HepG2 (cell line): ENCODE measurements around the gene NPDC1. TPM values are rescaled to one million over a fixed set of nuclear protein-coding genes. Genes with fewer than 3 reads are reported as not detected.
A peak's percentile ranks its signal among the peaks of the same experiment; 100 is the strongest.

Experiments used
- ATAC-seq: fragments of 200-7000 bp; cut with Tn5 transposase; 3 replicates; pipeline ENCODE4 v1.9.1; 2020; ENCODE audit warnings: mild to moderate bottlenecking, moderate library complexity
- BruUV-seq: library from RNA; stranded (reverse); fragments of 400-500 nt; replicated peaks from 2 replicates; lab custom pipeline; 2021; lab: Mats Ljungman, UMichigan
- CTCF ChIA-PET: fragments of 300-600 bp; formaldehyde crosslinking; extraction: SDS; loops from one replicate; lab custom pipeline; 2021; ENCODE audit warnings: low total read pairs, inconsistent platforms, low intra/inter-chr PET ratio; lab: Yijun Ruan, JAX
- POLR2A ChIA-PET: fragments of 350-600 bp; sonication (Branson Sonifier 250); formaldehyde crosslinking; loops from one replicate; lab custom pipeline; 2020; ENCODE audit warnings: antibody characterized with exemption, inconsistent platforms; lab: Yijun Ruan, JAX
- DNase-seq: peaks from one replicate; pipeline ENCODE4 v3.0.0-alpha.2; 2015; ENCODE audit warnings: low spot score
- FAIRE-seq: peaks from 3 replicates; lab custom pipeline; 2011; peaks lifted over from hg19 to GRCh38; lab: Jason Lieb, UNC
- H2AFZ ChIP-seq: one replicate; pipeline ENCODE4 v1.6.1; 2011; ENCODE audit warnings: low read length, inconsistent platforms
- H3K27ac ChIP-seq: fragments of 300-600 bp; 3 replicates; pipeline ENCODE4 v1.8.0; 2011; ENCODE audit warnings: mixed run types, mild to moderate bottlenecking, mixed read lengths, low read length, inconsistent platforms; ENCODE audit not compliant: insufficient read depth; ENCODE audit errors: extremely low read length
- H3K27me3 ChIP-seq, 2 experiments: fragments of 200-600 bp in 1 of 2; 2 replicates in 1 of 2; 3 replicates in 1 of 2; pipeline versions ENCODE4 v1.6.0 to v1.8.0; 2011; ENCODE audit warnings: low read length in 2 of 2, mild to moderate bottlenecking in 2 of 2, moderate library complexity in 2 of 2, inconsistent platforms in 1 of 2; ENCODE audit not compliant: insufficient read depth in 2 of 2, control insufficient read depth in 1 of 2
- H3K36me3 ChIP-seq, 2 experiments: fragments of 200-600 bp in 1 of 2; replicated peaks in 1 of 2; 2 replicates in 1 of 2; 3 replicates in 1 of 2; pipeline versions ENCODE4 v1.5.1 to v1.8.0; 2011; ENCODE audit warnings: low read length in 2 of 2, inconsistent platforms in 1 of 2; ENCODE audit not compliant: insufficient read depth in 2 of 2, control insufficient read depth in 1 of 2
- H3K4me1 ChIP-seq: 2 replicates; pipeline ENCODE4 v1.5.1; 2012; ENCODE audit warnings: low read length, inconsistent platforms; ENCODE audit not compliant: insufficient read depth
- H3K4me2 ChIP-seq: 2 replicates; pipeline ENCODE4 v1.6.0; 2011; ENCODE audit warnings: low read depth, low read length, inconsistent platforms
- H3K4me3 ChIP-seq, 3 experiments: fragments of 200-600 bp in 1 of 3; sonication (generic), shearing (Covaris generic) in 1 of 3; replicated peaks in 1 of 3; 2 replicates each; pipeline ENCODE4 v1.5.1; 2011 to 2016; ENCODE audit warnings: low read length in 3 of 3, inconsistent platforms in 2 of 3, low read depth in 2 of 3, mild to moderate bottlenecking in 2 of 3, control low read depth in 1 of 3, mixed read lengths in 1 of 3; ENCODE audit not compliant: insufficient read depth in 1 of 3
- H3K79me2 ChIP-seq: one replicate; pipeline ENCODE4 v1.6.1; 2011; ENCODE audit warnings: low read length, inconsistent platforms; ENCODE audit not compliant: insufficient read depth
- H3K9ac ChIP-seq: 2 replicates; pipeline ENCODE4 v1.6.0; 2011; ENCODE audit warnings: mild to moderate bottlenecking, low read depth, low read length, inconsistent platforms; ENCODE audit not compliant: insufficient read depth
- H3K9me3 ChIP-seq: 2 replicates; pipeline ENCODE4 v1.5.1; 2012; ENCODE audit warnings: mild to moderate bottlenecking, low read length
- H4K20me1 ChIP-seq: 2 replicates; pipeline ENCODE4 v1.6.0; 2011; ENCODE audit warnings: inconsistent platforms, mild to moderate bottlenecking, low read length, moderate library complexity; ENCODE audit not compliant: insufficient read depth
- CEBPG ChIP-seq: IDR thresholded peaks from 2 replicates; pipeline ENCODE4 v1.6.1; 2016
- HNRNPK ChIP-seq: fragments of 200-400 bp; formaldehyde crosslinking; IDR thresholded peaks from 2 replicates; pipeline ENCODE4 v1.6.1; 2018; ENCODE audit warnings: low read length, low read depth, moderate library complexity, mild to moderate bottlenecking; ENCODE audit not compliant: poor library complexity, severe bottlenecking
- HNRNPL ChIP-seq: fragments of 200-400 bp; formaldehyde crosslinking; IDR thresholded peaks from 2 replicates; pipeline ENCODE4 v1.6.1; 2017; ENCODE audit warnings: mild to moderate bottlenecking, low read depth, low read length
- PATZ1 ChIP-seq: sonication (generic); formaldehyde crosslinking; IDR thresholded peaks from 2 replicates; pipeline ENCODE4 v1.4.0; 2020; ENCODE audit warnings: missing genetic modification reagents
- PCBP1 ChIP-seq: fragments of 200-400 bp; formaldehyde crosslinking; IDR thresholded peaks from 2 replicates; pipeline ENCODE4 v1.6.1; 2017; ENCODE audit warnings: mild to moderate bottlenecking, low read depth, low read length, borderline replicate concordance
- REL ChIP-seq: sonication (generic); formaldehyde crosslinking; conservative IDR thresholded peaks from 2 replicates; pipeline ENCODE4 v1.8.0; 2022; ENCODE audit warnings: mild to moderate bottlenecking, missing genetic modification reagents, moderate library complexity
- SOX13 ChIP-seq, 3 experiments: fragments of 450-650 bp in 1 of 3; sonication (generic) in 1 of 3; formaldehyde crosslinking in 1 of 3; IDR thresholded peaks in 2 of 3; conservative IDR thresholded peaks in 1 of 3; 2 replicates each; pipeline versions ENCODE4 v1.5.0 to v1.6.1; 2016 to 2020; ENCODE audit warnings: antibody characterized with exemption in 1 of 3, mild to moderate bottlenecking in 1 of 3, missing compliant biosample characterization in 1 of 3, missing genetic modification reagents in 1 of 3, moderate library complexity in 1 of 3
- ZNF329 ChIP-seq: sonication (generic); formaldehyde crosslinking; IDR thresholded peaks from 2 replicates; pipeline ENCODE4 v1.9.0; 2021; ENCODE audit warnings: low read depth, mild to moderate bottlenecking, missing genetic modification reagents
- WGBS: methylation state at CpG from one replicate; pipeline ENCODE4 v1.1.6; 2017; ENCODE audit warnings: low lambda C conversion rate; 5-methylcytosine and 5-hydroxymethylcytosine counted together
- in situ Hi-C: cut with HindIII; loops from 2 replicates; pipeline ENCODE4 v1.10.0; 2017; ENCODE audit warnings: low pct_unique_long_range_greater_than_20kb; ENCODE audit not compliant: extremely low pct_ligation_motif_present
- intact Hi-C: fragments of 100-400 bp; cut with micrococcal nuclease; formaldehyde crosslinking; loops from one replicate; pipeline ENCODE4 v1.10.0; 2022; ENCODE audit not compliant: unreplicated experiment
- polyA plus RNA-seq, 8 experiments: library from polyadenylated mRNA; depleted of rRNA in 3 of 8; stranded (reverse) in 7 of 8; unstranded in 1 of 8; fragments of >200 nt; fragmentation: Illumina TruSeq in 4 of 8; extraction: Trizol in 4 of 8; gene quantifications; 2 replicates each; pipeline versions ENCODE4 v1.2.1 to v1.2.3, GENCODE V29; 2011 to 2016; ENCODE audit warnings: low read depth in 4 of 8, missing spikeins in 1 of 8, mixed read lengths in 1 of 8; ENCODE audit not compliant: insufficient read depth in 1 of 8
- total RNA-seq, 5 experiments: library from RNA; depleted of rRNA; stranded (reverse); fragments of >200 nt; fragmentation: Illumina TruSeq; extraction: Trizol; gene quantifications; 2 replicates each; pipeline ENCODE4 v1.2.3, GENCODE V29; 2016; ENCODE audit warnings: low read depth in 1 of 5

The NPDC1 gene
- total and polyA plus RNA-seq, 2 of the 13 experiments (the other 11 are each of a cell fraction or from before 2014, with no cell fraction given) = 0.84 to 5.4 TPM

GRCh38 chr9:137034039-137034708, 11.8 kb downstream of the NPDC1 start:
- FAIRE-seq (no peak), DNase-seq (no peak), ATAC-seq (no peak)
- TF ChIP-seq HNRNPL (peak; percentile 67; the same call in 1 of the 2 replicates), SOX13 (IDR thresholded peaks at IDR 0.05) (0 out of 2 replicates have a peak, but pooled peaks have one; percentile 24), SOX13 (CRISPR knock-in tag; conservative IDR thresholded peaks at IDR 0.05 in 1 of 2, IDR thresholded peaks at IDR 0.05 in 1 of 2) (no peak), CEBPG (CRISPR knock-in tag) (peak; percentile 51; the same call in 1 of the 2 replicates), HNRNPK (peak; percentile 47), PATZ1 (peak; percentile 86), PCBP1 (0 out of 2 replicates have a peak, but pooled peaks have one; percentile 55), REL (CRISPR knock-in tag) (no peak), ZNF329 (CRISPR knock-in tag) (no peak)
- Histone ChIP-seq H3K4me3 (peak overlapping the region in 1 of 3 experiments; percentile 23; a peak in 1 of 6 replicates), H3K9ac (no peak overlapping the region), H3K4me1 (peaks cover 57% of the 10 kb centered on the region), H4K20me1 (no peaks in the 10 kb centered on the region), H3K27me3 (peaks cover 0 to 14% of the 10 kb centered on the region in 2 experiments; a peak in 1 of 5 replicates), H3K27ac (no peak overlapping the region), H3K9me3 (no peaks in the 10 kb centered on the region), H3K36me3 (no peaks in the 10 kb centered on the region), H2AFZ (no peak overlapping the region), H3K4me2 (peak overlapping the region; percentile 39; the same call in 1 of the 2 replicates), H3K79me2 (no peaks in the 10 kb centered on the region)
- 27% methylated on average over 14 of the region's 15 CpGs for WGBS
- intact Hi-C loops (loop anchor here (2.0 kb wide), 1 partner anchor 85 kb away; no protein-coding TSS in a partner anchor), in situ Hi-C loops (loop anchor here (5.0 to 10.0 kb wide), 2 partner anchors 87 to 189 kb away; partner anchors contain the start of genes AJM1, C8G and PHPT1)
- CTCF ChIA-PET = interaction anchor here (1.5 to 2.3 kb wide), 2 partner anchors 16 to 86 kb away, joined by 5 to 15 read pairs; no protein-coding TSS in a partner anchor
- POLR2A ChIA-PET = interaction anchor here (0.7 to 1.8 kb wide), 5 partner anchors 9 to 86 kb away, joined by 3 to 10 read pairs (median 3); partner anchors contain the start of gene MAN1B1
- no TSS peak for BruUV-seq
